H9 (cell line): ENCODE results near the gene TPM4. TPM values are rescaled to one million over a fixed set of nuclear protein-coding genes. Genes with fewer than 3 reads are reported as not detected.

Experiments used
- DNase-seq: peaks from one replicate; pipeline ENCODE4 v3.0.0-alpha.2; 2017
- H2AFZ ChIP-seq: one replicate; pipeline ENCODE4 v1.6.1; 2013; ENCODE audit warnings: mild to moderate bottlenecking, low read length, control low read depth, moderate library complexity
- H2AK5ac ChIP-seq: 2 replicates; pipeline ENCODE4 v1.6.1; 2013; ENCODE audit warnings: low read length, control low read depth, mixed read lengths; ENCODE audit not compliant: insufficient read length
- H2BK120ac ChIP-seq: one replicate; pipeline ENCODE4 v1.6.1; 2013; ENCODE audit warnings: low read depth, mild to moderate bottlenecking, low read length, control low read depth, inconsistent platforms; ENCODE audit not compliant: poor library complexity, severe bottlenecking
- H2BK12ac ChIP-seq: 2 replicates; pipeline ENCODE4 v1.6.1; 2013; ENCODE audit warnings: low read length, control low read depth, mixed read lengths, low read depth; ENCODE audit not compliant: insufficient read length
- H2BK15ac ChIP-seq: 2 replicates; pipeline ENCODE4 v1.6.1; 2013; ENCODE audit warnings: low read depth, low read length, control low read depth
- H2BK20ac ChIP-seq: one replicate; pipeline ENCODE4 v1.6.1; 2013; ENCODE audit warnings: low read depth, mild to moderate bottlenecking, low read length, control low read depth, inconsistent platforms; ENCODE audit not compliant: poor library complexity, severe bottlenecking
- H2BK5ac ChIP-seq: 2 replicates; pipeline ENCODE4 v1.6.1; 2013; ENCODE audit warnings: low read length, control low read depth, mixed read lengths; ENCODE audit not compliant: insufficient read length
- H3K14ac ChIP-seq: 2 replicates; pipeline ENCODE4 v1.6.1; 2013; ENCODE audit warnings: low read length, control low read depth; ENCODE audit not compliant: insufficient read depth
- H3K18ac ChIP-seq: 2 replicates; pipeline ENCODE4 v1.6.1; 2013; ENCODE audit warnings: low read depth, mild to moderate bottlenecking, mixed read lengths, low read length, control low read depth; ENCODE audit not compliant: insufficient read length
- H3K23ac ChIP-seq: 2 replicates; pipeline ENCODE4 v1.6.1; 2013; ENCODE audit warnings: low read length, control low read depth, mixed read lengths, low read depth; ENCODE audit not compliant: insufficient read length
- H3K23me2 ChIP-seq: 2 replicates; pipeline ENCODE4 v1.6.1; 2013; ENCODE audit warnings: low read depth, mild to moderate bottlenecking, mixed read lengths, low read length, control low read depth; ENCODE audit not compliant: insufficient read length, poor library complexity, severe bottlenecking
- H3K27ac ChIP-seq: 2 replicates; pipeline ENCODE4 v1.5.1; 2013; ENCODE audit warnings: low read length, control low read depth, mixed read lengths, low read depth; ENCODE audit not compliant: insufficient read length
- H3K27me3 ChIP-seq: 2 replicates; pipeline ENCODE4 v1.6.1; 2013; ENCODE audit warnings: low read length, control low read depth, inconsistent platforms; ENCODE audit not compliant: insufficient read depth
- H3K4ac ChIP-seq: 2 replicates; pipeline ENCODE4 v1.6.1; 2013; ENCODE audit warnings: low read depth, mild to moderate bottlenecking, control low read depth, inconsistent platforms, low read length, moderate library complexity
- H3K4me1 ChIP-seq: 2 replicates; pipeline ENCODE4 v1.6.1; 2013; ENCODE audit warnings: low read length, control low read depth, inconsistent platforms; ENCODE audit not compliant: insufficient read depth
- H3K4me2 ChIP-seq: 2 replicates; pipeline ENCODE4 v1.6.1; 2013; ENCODE audit warnings: low read length, control low read depth, mixed read lengths; ENCODE audit not compliant: insufficient read length, insufficient read depth
- H3K56ac ChIP-seq: 2 replicates; pipeline ENCODE4 v1.6.1; 2013; ENCODE audit warnings: low read depth, mild to moderate bottlenecking, mixed read lengths, low read length, control low read depth; ENCODE audit not compliant: insufficient read length
- H3K79me1 ChIP-seq: 2 replicates; pipeline ENCODE4 v1.6.1; 2013; ENCODE audit warnings: low read depth, mild to moderate bottlenecking, moderate library complexity, low read length, control low read depth, inconsistent platforms; ENCODE audit not compliant: insufficient read depth, poor library complexity, severe bottlenecking
- H3K79me2 ChIP-seq: 2 replicates; pipeline ENCODE4 v1.6.1; 2013; ENCODE audit warnings: low read length, control low read depth, inconsistent platforms; ENCODE audit not compliant: insufficient read depth
- H3K9ac ChIP-seq: 2 replicates; pipeline ENCODE4 v1.6.1; 2013; ENCODE audit warnings: low read length, control low read depth, mixed read lengths; ENCODE audit not compliant: insufficient read length; ENCODE audit errors: extremely low read depth
- H3K9me3 ChIP-seq: one replicate; pipeline ENCODE4 v1.6.1; 2013; ENCODE audit warnings: low read depth, low read length, inconsistent platforms; ENCODE audit not compliant: control insufficient read depth
- H3T11ph ChIP-seq: one replicate; pipeline ENCODE4 v1.6.1; 2013; ENCODE audit warnings: mild to moderate bottlenecking, low read length, control low read depth, inconsistent platforms
- H4K20me1 ChIP-seq: one replicate; pipeline ENCODE4 v1.6.1; 2013; ENCODE audit not compliant: control insufficient read depth, insufficient read length, insufficient read depth
- H4K5ac ChIP-seq: 2 replicates; pipeline ENCODE4 v1.6.1; 2013; ENCODE audit warnings: low read depth, mild to moderate bottlenecking, mixed read lengths, low read length, control low read depth; ENCODE audit not compliant: insufficient read length
- H4K8ac ChIP-seq: replicated peaks from 2 replicates; pipeline ENCODE4 v1.6.1; 2013; ENCODE audit warnings: low read length, control low read depth, mixed read lengths, low read depth; ENCODE audit not compliant: insufficient read length
- H4K91ac ChIP-seq: 2 replicates; pipeline ENCODE4 v1.6.1; 2013; ENCODE audit warnings: low read depth, mild to moderate bottlenecking, moderate library complexity, mixed read lengths, low read length, control low read depth; ENCODE audit not compliant: insufficient read length
- H3K27ac Mint-ChIP-seq, 3 experiments: 2 replicates in 2 of 3; 3 replicates in 1 of 3; pipeline ENCODE4 v1.8.0; 2020 to 2021; ENCODE audit warnings: mixed read lengths in 3 of 3, mild to moderate bottlenecking in 1 of 3, moderate library complexity in 1 of 3
- H3K27me3 Mint-ChIP-seq: 2 replicates; pipeline ENCODE4 v1.8.0; 2021; ENCODE audit warnings: low read depth, mild to moderate bottlenecking, moderate library complexity, mixed read lengths
- H3K36me3 Mint-ChIP-seq, 3 experiments: 2 replicates in 2 of 3; 3 replicates in 1 of 3; pipeline ENCODE4 v1.8.0; 2020 to 2021; ENCODE audit warnings: low read depth in 3 of 3, mixed read lengths in 3 of 3; ENCODE audit not compliant: insufficient read depth in 1 of 3
- H3K4me1 Mint-ChIP-seq, 2 experiments: 2 replicates each; pipeline ENCODE4 v1.8.0; 2020; ENCODE audit warnings: mixed read lengths in 2 of 2
- H3K4me3 Mint-ChIP-seq, 2 experiments: 2 replicates in 1 of 2; 3 replicates in 1 of 2; pipeline ENCODE4 v1.8.0; 2020 to 2021; ENCODE audit warnings: mild to moderate bottlenecking in 2 of 2, mixed read lengths in 2 of 2, moderate library complexity in 1 of 2
- H3K9me3 Mint-ChIP-seq, 2 experiments: 2 replicates in 1 of 2; 3 replicates in 1 of 2; pipeline ENCODE4 v1.8.0; 2020; ENCODE audit warnings: mild to moderate bottlenecking in 2 of 2, mixed read lengths in 2 of 2, moderate library complexity in 1 of 2
- CTCF ChIP-seq: fragments of 200-600 bp; sonication (generic); conservative IDR thresholded peaks from 3 replicates; pipeline ENCODE4 v1.8.0; 2021; ENCODE audit warnings: antibody characterized with exemption, mild to moderate bottlenecking
- WGBS: extraction: QIAGEN DNeasy Blood & Tissue Kit; methylation state at CpG from one replicate; pipeline ENCODE4 v1.1.7; 2013; ENCODE audit warnings: missing lambda C conversion rate, low lambda C conversion rate, mixed read lengths; ENCODE audit not compliant: insufficient read length; ENCODE audit errors: extremely low coverage; 5-methylcytosine and 5-hydroxymethylcytosine counted together
- total RNA-seq: library from RNA; stranded (reverse); gene quantifications from 2 replicates; pipeline ENCODE4 v1.2.1, GENCODE V29; 2021

TPM4 gene
- total RNA-seq, 1 experiment from 2014 or later = 431 TPM

DNA sequence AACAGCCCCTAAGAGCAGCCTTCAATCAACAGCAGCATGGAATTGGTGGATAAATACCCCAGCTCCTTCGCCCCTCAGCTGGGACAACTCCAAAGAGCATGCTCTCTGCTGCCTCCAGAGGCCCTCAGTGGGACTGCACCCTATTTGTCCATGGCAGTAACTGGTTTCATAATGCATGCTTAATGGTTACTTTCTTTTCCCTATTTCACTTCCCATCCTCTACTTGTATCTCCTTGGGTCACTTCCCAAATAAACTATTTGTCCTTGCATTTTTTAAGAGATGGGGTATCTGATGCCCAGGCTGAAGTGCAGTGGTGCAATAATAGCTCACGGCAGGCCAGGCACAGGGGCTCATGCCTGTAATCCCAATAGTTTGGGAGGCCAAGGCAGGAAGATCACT, 13.5 kb upstream of the TPM4 start:
- no peaks in the 10 kb centered on the region for H4K20me1 ChIP-seq
- H2BK5ac ChIP-seq = no peak overlapping the region
- peak; percentile 75 for DNase-seq
- no peak overlapping the region for H4K5ac ChIP-seq
- H2BK12ac ChIP-seq = no peak overlapping the region
- no peak overlapping the region for H3K4ac ChIP-seq
- H2AK5ac ChIP-seq = no peak overlapping the region
- H3K4me1 ChIP-seq = peaks cover 4% of the 10 kb centered on the region; the same call in 1 of the 2 replicates
- no peak overlapping the region for H3K14ac ChIP-seq
- H3K9me3 ChIP-seq = no peaks in the 10 kb centered on the region
- Mint-ChIP-seq H3K9me3 (peaks cover 19 to 22% of the 10 kb centered on the region in 2 experiments), H3K4me3 (peak overlapping the region in 1 of 2 experiments; percentile 29; a peak in 1 of 5 replicates), H3K27me3 (peaks cover 1% of the 10 kb centered on the region; the same call in 1 of the 2 replicates), H3K27ac (no peak overlapping the region), H3K4me1 (peaks cover 13 to 18% of the 10 kb centered on the region in 2 experiments), H3K36me3 (no peaks in the 10 kb centered on the region; a peak in 1 of 7 replicates)
- no peak overlapping the region for H3K27ac ChIP-seq
- H3K27me3 ChIP-seq = no peaks in the 10 kb centered on the region
- no peaks in the 10 kb centered on the region for H3K79me2 ChIP-seq
- H3K9ac ChIP-seq = no peak overlapping the region
- TF ChIP-seq CTCF = peak; percentile 92
- no peak overlapping the region for H2BK15ac ChIP-seq
- H4K91ac ChIP-seq = no peak overlapping the region
- H3T11ph ChIP-seq = no peak overlapping the region
- no peak overlapping the region for H4K8ac ChIP-seq
- no peak overlapping the region for H2AFZ ChIP-seq
- H3K56ac ChIP-seq = no peak overlapping the region
- no peak overlapping the region for H2BK20ac ChIP-seq
- H3K23ac ChIP-seq = no peak overlapping the region
- no peaks in the 10 kb centered on the region for H3K79me1 ChIP-seq
- no peak overlapping the region for H2BK120ac ChIP-seq
- no peaks in the 10 kb centered on the region for H3K23me2 ChIP-seq
- no peak overlapping the region for H3K18ac ChIP-seq
- H3K4me2 ChIP-seq = no peak overlapping the region
- no CpG with 5 or more reads among the region's 2 CpGs for WGBS
